Transverse colon (tissue), 4 donors: ENCODE results near the gene SNED1. TPM values are rescaled to one million over a fixed set of nuclear protein-coding genes. Genes with fewer than 3 reads are reported as not detected.

Experiments
- DNase-seq: peaks from one replicate; pipeline ENCODE4 v3.0.0-alpha.2; 2019
- H3K27ac ChIP-seq, 4 donors: fragments of 200-600 bp; sonication (generic); 2 replicates each; pipeline ENCODE4 v1.5.1; 2016 to 2018; ENCODE audit warnings: inconsistent platforms in 4 of 4
- H3K27me3 ChIP-seq: fragments of 200-600 bp; sonication (generic); 2 replicates; pipeline ENCODE4 v1.5.1; 2017; ENCODE audit warnings: inconsistent platforms
- H3K36me3 ChIP-seq, 4 donors: fragments of 200-600 bp; sonication (generic); 2 replicates each; pipeline ENCODE4 v1.5.1; 2017 to 2019; ENCODE audit warnings: inconsistent platforms in 4 of 4
- H3K4me1 ChIP-seq, 4 donors: fragments of 200-600 bp; sonication (generic); 2 replicates each; pipeline ENCODE4 v1.5.1; 2017 to 2020; ENCODE audit warnings: inconsistent platforms in 4 of 4
- H3K4me3 ChIP-seq, 4 donors: fragments of 200-600 bp; sonication (generic); 1 replicate in 1 of 4; 2 replicates in 3 of 4; pipeline versions ENCODE4 v1.5.1 to v1.6.1; 2017 to 2019; ENCODE audit warnings: inconsistent platforms in 4 of 4
- H3K9me3 ChIP-seq, 2 donors: fragments of 200-600 bp; sonication (generic); 2 replicates each; pipeline ENCODE4 v1.5.1; 2017 to 2019; ENCODE audit warnings: inconsistent platforms in 2 of 2
- CTCF ChIP-seq, 5 experiments: fragments of 200-600 bp in 3 of 5; fragments of 450-650 bp in 2 of 5; sonication (generic) in 3 of 5; IDR thresholded peaks; 1 replicate in 2 of 5; 2 replicates in 3 of 5; pipeline ENCODE4 v1.5.1; 2016 to 2017; ENCODE audit warnings: antibody characterized with exemption in 5 of 5, inconsistent platforms in 3 of 5, mild to moderate bottlenecking in 2 of 5, moderate library complexity in 1 of 5
- EP300 ChIP-seq: sonication (generic); formaldehyde crosslinking; IDR thresholded peaks from one replicate; pipeline ENCODE4 v1.6.1; 2017; ENCODE audit warnings: antibody characterized with exemption, low read depth
- POLR2A ChIP-seq: fragments of 450-650 bp; IDR thresholded peaks from one replicate; pipeline ENCODE4 v1.6.1; 2016; ENCODE audit warnings: antibody characterized with exemption, mild to moderate bottlenecking, moderate library complexity
- POLR2AphosphoS5 ChIP-seq, 3 donors: sonication (generic); formaldehyde crosslinking; IDR thresholded peaks; one replicate each; pipeline ENCODE4 v1.6.1; 2016; ENCODE audit warnings: antibody characterized with exemption in 3 of 3
- WGBS, 2 donors: methylation state at CpG; one replicate each; pipeline ENCODE4 v1.1.5; 2018; ENCODE audit warnings: low coverage in 1 of 2; 5-methylcytosine and 5-hydroxymethylcytosine counted together
- in situ Hi-C, 4 donors: fragments of 200-750 bp; cut with MboI; loops; one replicate each; pipeline versions ENCODE4 v1.15.0 to v1.15.1; 2017; ENCODE audit warnings: low sequenced_read_pairs in 3 of 4, low pct_ligation_motif_present in 1 of 4, low pct_unique_long_range_greater_than_20kb in 1 of 4
- intact Hi-C: fragments of 100-400 bp; cut with DNase I; formaldehyde crosslinking; loops from one replicate; pipeline ENCODE4 v1.15.1; 2023; ENCODE audit warnings: low total_unique reads
- total RNA-seq, 4 donors: library from RNA; depleted of rRNA; stranded (reverse); fragments of >200 nt; gene quantifications; one replicate each; pipeline ENCODE4 v1.1.0, GENCODE V29; 2016

Gene SNED1
- total RNA-seq, 4 donors from 2014 or later = 8.2 to 65.5 (median 30.0) TPM

- WGBS, 2 donors = 76 to 83% methylated on average over 2 to 3 of the region's 3 CpGs
- H3K36me3 ChIP-seq = no peaks in the 10 kb centered on the region
- intact Hi-C loops (no loop called here), in situ Hi-C loops (no loop called here)
- no peak overlapping the region for H3K4me3 ChIP-seq
- H3K9me3 ChIP-seq = no peaks in the 10 kb centered on the region
- no peaks in the 10 kb centered on the region for H3K4me1 ChIP-seq
- H3K27me3 ChIP-seq = peaks cover 29% of the 10 kb centered on the region
- DNase-seq = no peak
- no peak overlapping the region for H3K27ac ChIP-seq
- TF ChIP-seq EP300 = no peak
- no peak for TF ChIP-seq POLR2AphosphoS5 (IDR thresholded peaks at IDR 0.05)
- TF ChIP-seq CTCF (IDR thresholded peaks at IDR 0.05) = no peak
- TF ChIP-seq POLR2A = no peak
Measured at GRCh38 chr2:240970104-240970503, 28.3 kb upstream of the SNED1 start.

- H3K4me3 ChIP-seq = no peak overlapping the region
- no peaks in the 10 kb centered on the region for H3K36me3 ChIP-seq
- no peak overlapping the region for H3K27ac ChIP-seq
- H3K27me3 ChIP-seq = peaks cover 34% of the 10 kb centered on the region
- TF ChIP-seq POLR2A (no peak), EP300 (no peak), POLR2AphosphoS5 (IDR thresholded peaks at IDR 0.05) (no peak), CTCF (IDR thresholded peaks at IDR 0.05) (no peak)
- 90% methylated on average over 15 of the region's 15 CpGs; no CpG with 5 or more reads in 1 of the 2 donors for WGBS, 2 donors
- no peaks in the 10 kb centered on the region for H3K4me1 ChIP-seq
- intact Hi-C loops = no loop called here
- H3K9me3 ChIP-seq = no peaks in the 10 kb centered on the region
- DNase-seq = no peak
- in situ Hi-C loops = no loop called here
Measured at GRCh38 chr2:240970816-240971215, 27.6 kb upstream of the SNED1 start.

- DNase-seq = no peak
- Histone ChIP-seq H3K27me3 (peaks cover 34% of the 10 kb centered on the region), H3K4me1 (no peaks in the 10 kb centered on the region), H3K4me3 (no peak overlapping the region), H3K9me3 (no peaks in the 10 kb centered on the region), H3K36me3 (no peaks in the 10 kb centered on the region), H3K27ac (no peak overlapping the region)
- 38 to 79% methylated on average over 1 to 11 of the region's 11 CpGs for WGBS, 2 donors
- TF ChIP-seq POLR2AphosphoS5 (IDR thresholded peaks at IDR 0.05) (no peak), CTCF (IDR thresholded peaks at IDR 0.05) (no peak), POLR2A (no peak), EP300 (no peak)
- intact Hi-C loops = no loop called here
- in situ Hi-C loops = no loop called here
Measured at GRCh38 chr2:240972201-240972600, 26.2 kb upstream of the SNED1 start.

- TF ChIP-seq POLR2A (no peak), POLR2AphosphoS5 (IDR thresholded peaks at IDR 0.05) (no peak), EP300 (no peak), CTCF (IDR thresholded peaks at IDR 0.05) (no peak)
- 58 to 77% methylated on average over 8 to 17 of the region's 17 CpGs for WGBS, 2 donors
- no peak overlapping the region for H3K27ac ChIP-seq
- intact Hi-C loops = no loop called here
- peaks cover 34% of the 10 kb centered on the region for H3K27me3 ChIP-seq
- no peak overlapping the region for H3K4me3 ChIP-seq
- no peak for DNase-seq
- no peaks in the 10 kb centered on the region for H3K36me3 ChIP-seq
- in situ Hi-C loops = no loop called here
- H3K4me1 ChIP-seq = no peaks in the 10 kb centered on the region
- no peaks in the 10 kb centered on the region for H3K9me3 ChIP-seq
Measured at GRCh38 chr2:240972636-240973521, 25.5 kb upstream of the SNED1 start.
